Type B pancreatic cell (in vitro differentiated cells): ENCODE measurements around the gene RABGAP1L. TPM values are rescaled to one million over a fixed set of nuclear protein-coding genes. Genes with fewer than 3 reads are reported as not detected.
"Not testable (repeated sequence)": the region's sequence is repeated elsewhere in the genome, so short reads cannot be mapped to it uniquely, and the experiment has no call there.

Experiments used
- DNase-seq: peaks from one replicate; pipeline ENCODE4 v3.0.0; 2021; ENCODE audit warnings: mixed read lengths; ENCODE audit not compliant: unreplicated experiment; ENCODE audit errors: extremely low spot score
- H3K27ac Mint-ChIP-seq: 2 replicates; pipeline ENCODE4 v1.8.0; 2021; ENCODE audit warnings: mild to moderate bottlenecking, mixed read lengths
- H3K27me3 Mint-ChIP-seq: 2 replicates; pipeline ENCODE4 v1.8.0; 2021; ENCODE audit warnings: mixed read lengths
- H3K36me3 Mint-ChIP-seq: 2 replicates; pipeline ENCODE4 v1.8.0; 2021; ENCODE audit warnings: mixed read lengths
- H3K4me1 Mint-ChIP-seq: one replicate; pipeline ENCODE4 v1.8.0; 2021; ENCODE audit warnings: mixed read lengths; ENCODE audit not compliant: unreplicated experiment
- H3K4me3 Mint-ChIP-seq: 2 replicates; pipeline ENCODE4 v1.8.0; 2021; ENCODE audit warnings: mild to moderate bottlenecking, mixed read lengths
- H3K9me3 Mint-ChIP-seq: 2 replicates; pipeline ENCODE4 v1.8.0; 2021; ENCODE audit warnings: mixed read lengths
- CTCF ChIP-seq: fragments of 200-600 bp; sonication (generic); conservative IDR thresholded peaks from 2 replicates; pipeline ENCODE4 v1.5.0; 2021; ENCODE audit warnings: antibody characterized with exemption, mild to moderate bottlenecking
- total RNA-seq: library from RNA; stranded (reverse); gene quantifications from 2 replicates; pipeline ENCODE4 v1.2.1, GENCODE V29; 2021; ENCODE audit warnings: low replicate concordance

The RABGAP1L gene
- total RNA-seq, 1 donor from 2014 or later, result 35.6 TPM

GRCh38 chr1:174337000-174337681, 177.8 kb downstream of the RABGAP1L start:
- Mint-ChIP-seq H3K9me3 (no peaks in the 10 kb centered on the region), H3K27me3 (no peaks in the 10 kb centered on the region), H3K27ac (no peak overlapping the region), H3K36me3 (no peaks in the 10 kb centered on the region), H3K4me1 (peaks cover 4% of the 10 kb centered on the region), H3K4me3 (no peak overlapping the region)
- TF ChIP-seq CTCF, result no peak
- no peak for DNase-seq

- H3K4me1 Mint-ChIP-seq, H3K4me3 Mint-ChIP-seq, H3K9me3 Mint-ChIP-seq, H3K27ac Mint-ChIP-seq, H3K27me3 Mint-ChIP-seq, H3K36me3 Mint-ChIP-seq, DNase-seq: not testable (repeated sequence)
These were observed 181.1 kb downstream of the RABGAP1L start for GRCh38 chr1:174340404-174340803.

- Mint-ChIP-seq H3K27me3 (no peaks in the 10 kb centered on the region), H3K9me3 (no peaks in the 10 kb centered on the region), H3K36me3 (peaks cover 5% of the 10 kb centered on the region), H3K4me3 (no peak overlapping the region), H3K4me1 (no peaks in the 10 kb centered on the region), H3K27ac (no peak overlapping the region)
- DNase-seq, result no peak
- no peak for TF ChIP-seq CTCF
These were observed 184.8 kb downstream of the RABGAP1L start for GRCh38 chr1:174344162-174344561.

- Mint-ChIP-seq H3K27me3 (no peaks in the 10 kb centered on the region), H3K4me1 (no peaks in the 10 kb centered on the region), H3K27ac (no peak overlapping the region), H3K36me3 (peaks cover 9% of the 10 kb centered on the region), H3K4me3 (no peak overlapping the region), H3K9me3 (peaks cover 6% of the 10 kb centered on the region)
- TF ChIP-seq CTCF, result no peak
- DNase-seq, result no peak
These were observed 192.8 kb downstream of the RABGAP1L start for GRCh38 chr1:174352117-174352516.

GRCh38 chr1:174352883-174353608, 193.7 kb downstream of the RABGAP1L start:
- Mint-ChIP-seq H3K27me3 (no peaks in the 10 kb centered on the region), H3K4me1 (no peaks in the 10 kb centered on the region), H3K4me3 (no peak overlapping the region), H3K27ac (no peak overlapping the region), H3K9me3 (peaks cover 6% of the 10 kb centered on the region), H3K36me3 (peaks cover 5% of the 10 kb centered on the region)
- DNase-seq, result no peak
- no peak for TF ChIP-seq CTCF

- peaks cover 3% of the 10 kb centered on the region for H3K9me3 Mint-ChIP-seq
- DNase-seq, result no peak
- no peak overlapping the region for H3K4me3 Mint-ChIP-seq
- TF ChIP-seq CTCF, result no peak
- no peaks in the 10 kb centered on the region for H3K36me3 Mint-ChIP-seq
- H3K27ac Mint-ChIP-seq, result no peak overlapping the region
- peaks cover 5% of the 10 kb centered on the region for H3K4me1 Mint-ChIP-seq
- no peaks in the 10 kb centered on the region for H3K27me3 Mint-ChIP-seq
These were observed 199.0 kb downstream of the RABGAP1L start for GRCh38 chr1:174358344-174358743.
